WTC11 (cell line): ENCODE measurements around the gene ERICH4. TPM values are rescaled to one million over a fixed set of nuclear protein-coding genes. Genes with fewer than 3 reads are reported as not detected.

Experiments used
- ATAC-seq: fragments of 200-7000 bp; cut with Tn5 transposase; 2 replicates; pipeline ENCODE4 v1.10.0; 2021; ENCODE audit warnings: mild to moderate bottlenecking, moderate library complexity
- CTCF ChIA-PET: fragments of 300-600 bp; sonication (Branson Sonifier 250); formaldehyde crosslinking; loops from one replicate; lab custom pipeline; 2021; ENCODE audit warnings: antibody characterized with exemption; lab: Charles Lee
- POLR2A ChIA-PET: fragments of 350-600 bp; sonication (Branson Sonifier 250); formaldehyde crosslinking; loops from one replicate; lab custom pipeline; 2021; ENCODE audit warnings: antibody characterized with exemption; lab: Charles Lee
- DNase-seq: peaks from one replicate; pipeline ENCODE4 v3.0.0; 2021; ENCODE audit warnings: low spot score
- H3K27ac Mint-ChIP-seq: 2 replicates; pipeline ENCODE4 v1.8.0; 2021; ENCODE audit warnings: mixed read lengths
- H3K27me3 Mint-ChIP-seq: 2 replicates; pipeline ENCODE4 v1.8.0; 2021; ENCODE audit warnings: low read depth, mild to moderate bottlenecking, moderate library complexity, mixed read lengths
- H3K36me3 Mint-ChIP-seq: 2 replicates; pipeline ENCODE4 v1.8.0; 2021; ENCODE audit warnings: mixed read lengths
- H3K4me1 Mint-ChIP-seq: 2 replicates; pipeline ENCODE4 v1.8.0; 2022; ENCODE audit warnings: mixed read lengths
- H3K4me3 Mint-ChIP-seq: 2 replicates; pipeline ENCODE4 v1.8.0; 2021; ENCODE audit warnings: mild to moderate bottlenecking, moderate library complexity, mixed read lengths
- H3K9me3 Mint-ChIP-seq: 2 replicates; pipeline ENCODE4 v1.8.0; 2021; ENCODE audit warnings: mixed read lengths
- CBFB ChIP-seq: sonication (generic); formaldehyde crosslinking; IDR thresholded peaks from 2 replicates; pipeline ENCODE4 v1.8.1; 2022; ENCODE audit warnings: mild to moderate bottlenecking, low read depth, missing genetic modification reagents
- CREB1 ChIP-seq: sonication (generic); formaldehyde crosslinking; IDR thresholded peaks from 2 replicates; pipeline ENCODE4 v1.8.0; 2023; ENCODE audit warnings: mild to moderate bottlenecking, missing genetic modification reagents
- E2F5 ChIP-seq: sonication (generic); formaldehyde crosslinking; IDR thresholded peaks from 2 replicates; pipeline ENCODE4 v1.8.1; 2022; ENCODE audit warnings: mild to moderate bottlenecking, moderate library complexity, missing genetic modification reagents
- ELF4 ChIP-seq: sonication (generic); formaldehyde crosslinking; IDR thresholded peaks from 2 replicates; pipeline ENCODE4 v1.8.1; 2022; ENCODE audit warnings: low read depth, mild to moderate bottlenecking, moderate library complexity, missing genetic modification reagents
- ETV6 ChIP-seq: sonication (generic); formaldehyde crosslinking; IDR thresholded peaks from 2 replicates; pipeline ENCODE4 v1.8.1; 2022; ENCODE audit warnings: mild to moderate bottlenecking, missing genetic modification reagents
- GABPB1 ChIP-seq: sonication (generic); formaldehyde crosslinking; IDR thresholded peaks from 2 replicates; pipeline ENCODE4 v1.8.1; 2023; ENCODE audit warnings: mild to moderate bottlenecking, missing genetic modification reagents
- MLX ChIP-seq: sonication (generic); formaldehyde crosslinking; IDR thresholded peaks from 2 replicates; pipeline ENCODE4 v1.8.1; 2023; ENCODE audit warnings: mild to moderate bottlenecking, missing genetic modification reagents, moderate library complexity
- NFYB ChIP-seq: sonication (generic); formaldehyde crosslinking; conservative IDR thresholded peaks from 2 replicates; pipeline ENCODE4 v1.8.0; 2022; ENCODE audit warnings: low read depth, missing genetic modification reagents
- NR1H2 ChIP-seq: sonication (generic); formaldehyde crosslinking; IDR thresholded peaks from 2 replicates; pipeline ENCODE4 v1.9.0; 2021; ENCODE audit warnings: mild to moderate bottlenecking, moderate library complexity, missing genetic modification reagents
- NR3C1 ChIP-seq: sonication (generic); formaldehyde crosslinking; conservative IDR thresholded peaks from 2 replicates; pipeline ENCODE4 v1.8.1; 2023; ENCODE audit warnings: low read depth, mild to moderate bottlenecking, missing genetic modification reagents
- RELA ChIP-seq: sonication (generic); formaldehyde crosslinking; IDR thresholded peaks from 2 replicates; pipeline ENCODE4 v1.8.1; 2022; ENCODE audit warnings: missing genetic modification reagents, mild to moderate bottlenecking, borderline replicate concordance
- RORB ChIP-seq: fragments of 250-450 bp; sonication (Bioruptor Pico); IDR thresholded peaks from 2 replicates; pipeline ENCODE4 v1.9.0; 2021; ENCODE audit warnings: mild to moderate bottlenecking
- SMAD4 ChIP-seq: sonication (generic); formaldehyde crosslinking; IDR thresholded peaks from 2 replicates; pipeline ENCODE4 v1.8.0; 2022; ENCODE audit warnings: mild to moderate bottlenecking, missing genetic modification reagents
- SOX15 ChIP-seq: fragments of 250-450 bp; sonication (Bioruptor Pico); IDR thresholded peaks from 2 replicates; pipeline ENCODE4 v1.9.0; 2021; ENCODE audit warnings: mild to moderate bottlenecking
- USF1 ChIP-seq: sonication (generic); formaldehyde crosslinking; IDR thresholded peaks from 2 replicates; pipeline ENCODE4 v1.8.0; 2022; ENCODE audit warnings: mild to moderate bottlenecking, missing genetic modification reagents
- ZNF138 ChIP-seq: sonication (generic); formaldehyde crosslinking; conservative IDR thresholded peaks from 2 replicates; pipeline ENCODE4 v1.8.1; 2022; ENCODE audit warnings: mild to moderate bottlenecking, moderate library complexity, missing genetic modification reagents
- ZNF232 ChIP-seq: sonication (generic); formaldehyde crosslinking; IDR thresholded peaks from 2 replicates; pipeline ENCODE4 v1.8.0; 2022; ENCODE audit warnings: mild to moderate bottlenecking, missing genetic modification reagents
- ZNF416 ChIP-seq: fragments of 250-450 bp; sonication (Bioruptor Pico); IDR thresholded peaks from 2 replicates; pipeline ENCODE4 v1.9.0; 2021; ENCODE audit warnings: mild to moderate bottlenecking, inconsistent platforms
- ZNF423 ChIP-seq: fragments of 250-450 bp; sonication (Bioruptor Pico); IDR thresholded peaks from 2 replicates; pipeline ENCODE4 v2.1.2; 2022; ENCODE audit warnings: mild to moderate bottlenecking, moderate library complexity
- total RNA-seq: library from RNA; stranded (reverse); gene quantifications from 3 replicates; pipeline ENCODE4 v1.2.3, GENCODE V29; 2021
- TF ChIP-seq, protein P1 (sequence below): sonication (generic); formaldehyde crosslinking; IDR thresholded peaks from 2 replicates; pipeline ENCODE4 v1.8.1; 2023; ENCODE audit warnings: mild to moderate bottlenecking, missing genetic modification reagents, borderline replicate concordance

Gene ERICH4
- total RNA-seq, 1 experiment from 2014 or later: 0.24 TPM

DNA sequence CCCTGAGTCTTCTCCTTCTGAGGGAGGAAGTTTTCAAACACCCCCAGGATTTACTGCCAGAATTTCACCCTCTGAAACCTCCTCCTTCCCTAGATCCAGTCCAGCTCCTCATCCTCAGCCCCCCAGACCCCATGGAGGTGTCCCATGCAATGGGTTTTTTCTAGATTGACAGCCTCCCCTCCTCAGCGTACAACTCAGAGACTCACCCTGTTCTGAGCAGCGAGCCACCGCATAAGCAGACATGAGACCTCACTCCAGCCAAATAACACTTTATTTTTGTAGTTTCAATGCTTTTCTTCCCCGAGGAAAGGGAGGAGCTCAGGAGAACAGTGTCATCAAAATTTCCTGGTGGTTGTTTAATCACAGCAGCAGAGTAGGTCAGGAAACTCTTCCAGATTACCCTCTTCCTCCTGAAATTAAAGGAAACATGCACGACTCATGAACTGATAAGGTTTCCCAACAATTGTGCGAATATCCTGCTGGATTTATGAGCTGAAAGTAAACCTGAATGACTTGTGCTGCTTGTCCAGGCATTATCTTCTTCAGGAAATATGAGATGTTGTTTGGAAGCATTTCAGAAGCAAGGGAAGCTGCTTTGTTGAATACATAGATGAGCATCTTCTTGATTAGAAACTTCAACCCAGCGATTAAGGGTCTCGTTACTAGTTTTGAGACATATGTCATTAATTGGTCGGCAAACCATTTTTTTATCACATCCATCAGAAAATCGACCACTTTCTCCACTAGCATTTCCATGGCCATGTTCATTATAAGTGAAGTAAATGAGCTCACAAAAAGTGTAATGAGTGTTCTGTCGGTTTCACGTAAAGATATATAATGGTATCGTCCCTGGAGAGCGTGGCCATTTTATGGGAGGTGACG lies 36.2 kb downstream of the ERICH4 start:
- no peak overlapping the region for H3K27ac Mint-ChIP-seq
- no peaks in the 10 kb centered on the region for H3K36me3 Mint-ChIP-seq
- H3K27me3 Mint-ChIP-seq: peaks cover 49% of the 10 kb centered on the region
- no peak for TF ChIP-seq USF1 (CRISPR knock-in tag)
- H3K4me3 Mint-ChIP-seq: no peak overlapping the region
- ATAC-seq: no peak
- POLR2A ChIA-PET: no interaction called here
- H3K4me1 Mint-ChIP-seq: no peaks in the 10 kb centered on the region
- CTCF ChIA-PET: interaction anchor here (1.1 kb wide), 1 partner anchor 167 kb away, joined by 3 read pairs; no protein-coding TSS in a partner anchor
- DNase-seq: no peak
- H3K9me3 Mint-ChIP-seq: peaks cover 50% of the 10 kb centered on the region

DNA sequence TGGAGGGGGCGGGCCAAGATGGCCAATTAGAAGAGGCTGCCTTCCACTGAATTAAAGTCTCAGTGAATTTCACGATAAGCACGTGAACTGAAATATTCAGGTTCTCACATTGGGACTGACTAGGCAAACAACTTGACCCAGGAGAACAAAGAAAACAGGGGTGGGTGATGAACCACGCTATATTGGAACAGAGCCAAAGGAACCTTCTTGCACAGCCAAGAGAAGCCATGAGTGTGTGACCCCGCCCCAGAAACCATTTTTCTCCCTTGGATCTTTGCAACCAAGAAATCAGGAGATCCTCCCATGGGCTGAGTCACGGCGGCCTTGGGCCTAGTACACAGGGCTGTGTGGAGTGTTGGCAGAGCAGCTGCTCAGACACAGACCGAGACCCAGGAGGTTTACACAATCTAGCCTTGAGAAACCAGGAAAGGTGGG lies 36.8 kb downstream of the ERICH4 start:
- peaks cover 54% of the 10 kb centered on the region for H3K9me3 Mint-ChIP-seq
- ATAC-seq (no peak), DNase-seq (no peak)
- H3K4me1 Mint-ChIP-seq: no peaks in the 10 kb centered on the region
- ChIA-PET CTCF (no interaction called here), POLR2A (no interaction called here)
- no peak overlapping the region for H3K4me3 Mint-ChIP-seq
- H3K36me3 Mint-ChIP-seq: no peaks in the 10 kb centered on the region
- no peak overlapping the region for H3K27ac Mint-ChIP-seq
- H3K27me3 Mint-ChIP-seq: peaks cover 54% of the 10 kb centered on the region
- TF ChIP-seq, protein P1, sequence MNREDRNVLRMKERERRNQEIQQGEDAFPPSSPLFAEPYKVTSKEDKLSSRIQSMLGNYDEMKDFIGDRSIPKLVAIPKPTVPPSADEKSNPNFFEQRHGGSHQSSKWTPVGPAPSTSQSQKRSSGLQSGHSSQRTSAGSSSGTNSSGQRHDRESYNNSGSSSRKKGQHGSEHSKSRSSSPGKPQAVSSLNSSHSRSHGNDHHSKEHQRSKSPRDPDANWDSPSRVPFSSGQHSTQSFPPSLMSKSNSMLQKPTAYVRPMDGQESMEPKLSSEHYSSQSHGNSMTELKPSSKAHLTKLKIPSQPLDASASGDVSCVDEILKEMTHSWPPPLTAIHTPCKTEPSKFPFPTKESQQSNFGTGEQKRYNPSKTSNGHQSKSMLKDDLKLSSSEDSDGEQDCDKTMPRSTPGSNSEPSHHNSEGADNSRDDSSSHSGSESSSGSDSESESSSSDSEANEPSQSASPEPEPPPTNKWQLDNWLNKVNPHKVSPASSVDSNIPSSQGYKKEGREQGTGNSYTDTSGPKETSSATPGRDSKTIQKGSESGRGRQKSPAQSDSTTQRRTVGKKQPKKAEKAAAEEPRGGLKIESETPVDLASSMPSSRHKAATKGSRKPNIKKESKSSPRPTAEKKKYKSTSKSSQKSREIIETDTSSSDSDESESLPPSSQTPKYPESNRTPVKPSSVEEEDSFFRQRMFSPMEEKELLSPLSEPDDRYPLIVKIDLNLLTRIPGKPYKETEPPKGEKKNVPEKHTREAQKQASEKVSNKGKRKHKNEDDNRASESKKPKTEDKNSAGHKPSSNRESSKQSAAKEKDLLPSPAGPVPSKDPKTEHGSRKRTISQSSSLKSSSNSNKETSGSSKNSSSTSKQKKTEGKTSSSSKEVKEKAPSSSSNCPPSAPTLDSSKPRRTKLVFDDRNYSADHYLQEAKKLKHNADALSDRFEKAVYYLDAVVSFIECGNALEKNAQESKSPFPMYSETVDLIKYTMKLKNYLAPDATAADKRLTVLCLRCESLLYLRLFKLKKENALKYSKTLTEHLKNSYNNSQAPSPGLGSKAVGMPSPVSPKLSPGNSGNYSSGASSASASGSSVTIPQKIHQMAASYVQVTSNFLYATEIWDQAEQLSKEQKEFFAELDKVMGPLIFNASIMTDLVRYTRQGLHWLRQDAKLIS (CRISPR knock-in tag): no peak
- no peak for TF ChIP-seq MLX
- TF ChIP-seq GABPB1: no peak
- TF ChIP-seq ETV6 (CRISPR knock-in tag): no peak
- no peak for TF ChIP-seq CBFB (CRISPR knock-in tag)
- no peak for TF ChIP-seq SOX15 (CRISPR knock-in tag)
- no peak for TF ChIP-seq CREB1
- no peak for TF ChIP-seq RORB (CRISPR knock-in tag)
- no peak for TF ChIP-seq RELA
- TF ChIP-seq E2F5 (CRISPR knock-in tag): no peak
- no peak for TF ChIP-seq NR1H2
- no peak for TF ChIP-seq NR3C1 (CRISPR knock-in tag)
- no peak for TF ChIP-seq NFYB (CRISPR knock-in tag)
- no peak for TF ChIP-seq ELF4 (CRISPR knock-in tag)

- POLR2A ChIA-PET: no interaction called here
- H3K27ac Mint-ChIP-seq: no peak overlapping the region
Measured at GRCh38 chr19:41480336-41480735, 37.4 kb downstream of the ERICH4 start.

More at GRCh38 chr19:41480336-41480735, 37.4 kb downstream of the ERICH4 start:
- H3K36me3 Mint-ChIP-seq: peaks cover 3% of the 10 kb centered on the region; the same call in 1 of the 2 replicates
- peaks cover 59% of the 10 kb centered on the region for H3K9me3 Mint-ChIP-seq
- CTCF ChIA-PET: no interaction called here
- ATAC-seq: no peak
- no peak for DNase-seq
- H3K4me3 Mint-ChIP-seq: no peak overlapping the region
- H3K27me3 Mint-ChIP-seq: peaks cover 58% of the 10 kb centered on the region
- no peaks in the 10 kb centered on the region for H3K4me1 Mint-ChIP-seq
- TF ChIP-seq USF1 (CRISPR knock-in tag) (no peak), SMAD4 (CRISPR knock-in tag) (no peak), ZNF138 (CRISPR knock-in tag) (no peak), ZNF423 (CRISPR knock-in tag) (no peak), ZNF232 (no peak), ZNF416 (CRISPR knock-in tag) (no peak)
